Spleen (tissue), 11 donors: ENCODE results near the gene PIK3C3. TPM values are rescaled to one million over a fixed set of nuclear protein-coding genes. Genes with fewer than 3 reads are reported as not detected.

Source experiments
- DNase-seq: peaks from one replicate; pipeline ENCODE4 v3.0.0-alpha.2; 2020
- H3K27ac ChIP-seq, 8 donors: fragments of 200-600 bp; sonication (generic) in 7 of 8; 1 replicate in 4 of 8; 2 replicates in 4 of 8; pipeline versions ENCODE4 v1.5.0 to v1.8.0; 2016 to 2021; ENCODE audit warnings: inconsistent platforms in 4 of 8, mild to moderate bottlenecking in 4 of 8, moderate library complexity in 1 of 8
- H3K27me3 ChIP-seq, 7 donors: fragments of 200-600 bp; sonication (generic) in 6 of 7; replicated peaks in 1 of 7; 1 replicate in 4 of 7; 2 replicates in 3 of 7; pipeline versions ENCODE4 v1.5.0 to v1.8.0; 2016 to 2021; ENCODE audit warnings: inconsistent platforms in 3 of 7, mild to moderate bottlenecking in 1 of 7
- H3K36me3 ChIP-seq, 6 donors: fragments of 200-600 bp; sonication (generic) in 5 of 6; 1 replicate in 4 of 6; 2 replicates in 2 of 6; pipeline versions ENCODE4 v1.5.0 to v1.8.0; 2016 to 2021; ENCODE audit warnings: inconsistent platforms in 2 of 6
- H3K4me1 ChIP-seq, 6 donors: fragments of 200-600 bp; sonication (generic) in 5 of 6; 1 replicate in 3 of 6; 2 replicates in 3 of 6; pipeline versions ENCODE4 v1.5.0 to v1.8.0; 2016 to 2021; ENCODE audit warnings: inconsistent platforms in 3 of 6
- H3K4me3 ChIP-seq, 8 donors: fragments of 200-600 bp; sonication (generic) in 7 of 8; 1 replicate in 4 of 8; 2 replicates in 4 of 8; pipeline versions ENCODE4 v1.5.0 to v1.8.0; 2016 to 2021; ENCODE audit warnings: inconsistent platforms in 4 of 8, mild to moderate bottlenecking in 4 of 8, moderate library complexity in 2 of 8
- H3K9me3 ChIP-seq, 8 donors: fragments of 200-600 bp; sonication (generic) in 7 of 8; 1 replicate in 4 of 8; 2 replicates in 4 of 8; pipeline versions ENCODE4 v1.5.0 to v1.8.0; 2016 to 2021; ENCODE audit warnings: inconsistent platforms in 4 of 8
- POLR2A ChIP-seq, 3 donors: fragments of 450-650 bp; IDR thresholded peaks; one replicate each; pipeline ENCODE4 v1.5.1; 2017; ENCODE audit warnings: antibody characterized with exemption in 3 of 3, mild to moderate bottlenecking in 1 of 3
- POLR2AphosphoS5 ChIP-seq, 3 donors: sonication (generic); formaldehyde crosslinking; IDR thresholded peaks; one replicate each; pipeline ENCODE4 v1.5.1; 2017; ENCODE audit warnings: antibody characterized with exemption in 3 of 3
- WGBS, 5 donors: extraction: QIAGEN DNeasy Blood & Tissue Kit in 3 of 5; methylation state at CpG; one replicate each; pipeline versions ENCODE4 v1.1.5 to v1.1.7; 2013 to 2018; 5-methylcytosine and 5-hydroxymethylcytosine counted together
- intact Hi-C: fragments of 100-400 bp; cut with DNase I; formaldehyde crosslinking; loops from one replicate; pipeline ENCODE4 v1.15.0; 2023; ENCODE audit warnings: low total_unique reads
- polyA plus RNA-seq, 3 donors: library from polyadenylated mRNA; stranded (reverse); fragments of 200-250 nt; gene quantifications; one replicate each; pipeline ENCODE4 v1.2.1, GENCODE V29; 2013
- total RNA-seq, 7 donors: library from RNA; depleted of rRNA in 3 of 7; stranded (reverse); fragments of >200 nt in 3 of 7; fragmentation: NEBNext Ultra II Directional in 4 of 7; extraction: Animal tissue kit (Norgen Biotek cat#: 25700) in 4 of 7; gene quantifications; one replicate each; pipeline versions ENCODE4 v1.1.0 to v1.2.1, GENCODE V29; 2016 to 2021
- TF ChIP-seq, protein P1 (sequence below), 11 experiments: fragments of 200-600 bp in 7 of 11; fragments of 450-650 bp in 4 of 11; sonication (generic) in 4 of 11; IDR thresholded peaks in 8 of 11; conservative IDR thresholded peaks in 3 of 11; 1 replicate in 7 of 11; 2 replicates in 4 of 11; pipeline versions ENCODE4 v1.4.0 to v1.8.0; 2016 to 2021; ENCODE audit warnings: antibody characterized with exemption in 11 of 11, inconsistent platforms in 4 of 11, mild to moderate bottlenecking in 1 of 11
- donor health status: healthy with polysubstance abuse.
- donor health status: DM: no; HTN: no; CAD: no; lungs with moderate emphysema.
- donor health status: DM: no; HTN: no; CAD: no.
- donor health status: Bipolar disorder and iron deficiency.
- donor health status: healthy.
- donor health status: DM: no; HTN: no; CAD: no.
- donor health status: DM: yes; HTN: yes; CAD: no.

The PIK3C3 gene
- total and polyA plus RNA-seq, 10 donors: 22.8 to 77.3 (median 62.2) TPM

DNA sequence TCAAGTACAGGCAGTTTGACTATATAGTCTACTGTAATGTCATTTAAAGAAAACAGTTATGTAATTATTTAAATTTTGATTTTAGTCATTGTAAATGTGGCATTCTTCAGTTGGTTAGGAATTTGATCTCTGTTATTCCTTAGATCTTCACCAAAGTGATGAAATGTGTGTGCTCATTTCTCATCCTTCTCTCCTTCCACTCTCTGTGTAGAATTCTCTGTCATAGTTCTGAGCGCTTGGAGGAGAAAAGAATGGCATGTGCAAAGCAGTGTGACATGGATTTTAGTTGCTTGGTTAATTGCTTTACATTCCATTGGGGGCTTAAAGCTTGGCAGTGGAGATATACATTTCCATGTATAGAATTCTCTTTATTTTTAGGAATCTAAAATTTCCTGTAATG is 14.8 kb downstream of the PIK3C3 start:
- H3K36me3 ChIP-seq: peaks cover 0 to 83% (median 40%) of the 10 kb centered on the region in 6 donors
- H3K4me1 ChIP-seq: peaks cover 0 to 44% (median 19%) of the 10 kb centered on the region in 6 donors
- H3K9me3 ChIP-seq: no peaks in the 10 kb centered on the region
- H3K27ac ChIP-seq: no peak overlapping the region
- no peak overlapping the region for H3K4me3 ChIP-seq
- intact Hi-C loops: no loop called here
- no peaks in the 10 kb centered on the region for H3K27me3 ChIP-seq
- TF ChIP-seq, protein P1, sequence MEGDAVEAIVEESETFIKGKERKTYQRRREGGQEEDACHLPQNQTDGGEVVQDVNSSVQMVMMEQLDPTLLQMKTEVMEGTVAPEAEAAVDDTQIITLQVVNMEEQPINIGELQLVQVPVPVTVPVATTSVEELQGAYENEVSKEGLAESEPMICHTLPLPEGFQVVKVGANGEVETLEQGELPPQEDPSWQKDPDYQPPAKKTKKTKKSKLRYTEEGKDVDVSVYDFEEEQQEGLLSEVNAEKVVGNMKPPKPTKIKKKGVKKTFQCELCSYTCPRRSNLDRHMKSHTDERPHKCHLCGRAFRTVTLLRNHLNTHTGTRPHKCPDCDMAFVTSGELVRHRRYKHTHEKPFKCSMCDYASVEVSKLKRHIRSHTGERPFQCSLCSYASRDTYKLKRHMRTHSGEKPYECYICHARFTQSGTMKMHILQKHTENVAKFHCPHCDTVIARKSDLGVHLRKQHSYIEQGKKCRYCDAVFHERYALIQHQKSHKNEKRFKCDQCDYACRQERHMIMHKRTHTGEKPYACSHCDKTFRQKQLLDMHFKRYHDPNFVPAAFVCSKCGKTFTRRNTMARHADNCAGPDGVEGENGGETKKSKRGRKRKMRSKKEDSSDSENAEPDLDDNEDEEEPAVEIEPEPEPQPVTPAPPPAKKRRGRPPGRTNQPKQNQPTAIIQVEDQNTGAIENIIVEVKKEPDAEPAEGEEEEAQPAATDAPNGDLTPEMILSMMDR (IDR thresholded peaks at IDR 0.05 in 8 of 11, conservative IDR thresholded peaks at IDR 0.05 in 3 of 11): no peak
- TF ChIP-seq POLR2A (IDR thresholded peaks at IDR 0.05): no peak
- no peak for TF ChIP-seq POLR2AphosphoS5 (IDR thresholded peaks at IDR 0.05)
- WGBS, 5 donors: 94 to 100% (median 98%) methylated on average over 1 of the region's 1 CpG
- no peak for DNase-seq

GRCh38 chr18:41972067-41972925 is 17.3 kb downstream of the PIK3C3 start:
- DNase-seq: no peak
- intact Hi-C loops: no loop called here
- H3K4me3 ChIP-seq: no peak overlapping the region
- TF ChIP-seq POLR2A (IDR thresholded peaks at IDR 0.05): no peak
- TF ChIP-seq POLR2AphosphoS5 (IDR thresholded peaks at IDR 0.05): no peak
- TF ChIP-seq, protein P1 (IDR thresholded peaks at IDR 0.05 in 8 of 11, conservative IDR thresholded peaks at IDR 0.05 in 3 of 11): no peak
- WGBS, 5 donors: 36 to 51% (median 45%) methylated on average over 3 of the region's 3 CpGs
- no peaks in the 10 kb centered on the region for H3K9me3 ChIP-seq
- no peaks in the 10 kb centered on the region for H3K27me3 ChIP-seq
- peaks cover 0 to 35% (median 15%) of the 10 kb centered on the region in 6 donors for H3K4me1 ChIP-seq
- H3K27ac ChIP-seq: no peak overlapping the region
- peaks cover 0 to 83% (median 32%) of the 10 kb centered on the region in 6 donors for H3K36me3 ChIP-seq

DNA sequence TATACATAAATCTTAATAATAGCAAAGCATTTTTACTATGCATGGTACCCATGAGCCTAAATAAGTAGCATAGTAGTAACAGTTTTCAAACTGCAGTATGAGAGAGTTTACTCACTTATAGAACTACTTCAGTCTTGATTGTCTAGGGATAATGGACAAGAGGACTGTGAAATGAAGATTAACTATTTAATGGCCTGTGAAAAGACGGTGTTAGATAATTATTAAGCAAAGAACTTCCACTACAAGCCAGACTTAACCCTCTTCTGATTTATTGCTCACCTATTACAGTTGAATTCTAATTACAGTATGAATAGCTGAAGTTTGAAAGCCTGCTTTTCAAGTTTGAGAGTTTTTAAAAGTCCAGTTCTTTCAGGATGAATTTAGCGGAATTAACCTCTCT is 18.9 kb downstream of the PIK3C3 start:
- Histone ChIP-seq H3K27ac (no peak overlapping the region), H3K27me3 (no peaks in the 10 kb centered on the region), H3K4me1 (peaks cover 0 to 29% (median 15%) of the 10 kb centered on the region in 6 donors), H3K4me3 (no peak overlapping the region), H3K9me3 (no peaks in the 10 kb centered on the region), H3K36me3 (peaks cover 0 to 80% (median 25%) of the 10 kb centered on the region in 6 donors)
- TF ChIP-seq POLR2AphosphoS5 (IDR thresholded peaks at IDR 0.05): no peak
- TF ChIP-seq, protein P1 (IDR thresholded peaks at IDR 0.05 in 8 of 11, conservative IDR thresholded peaks at IDR 0.05 in 3 of 11): no peak
- TF ChIP-seq POLR2A (IDR thresholded peaks at IDR 0.05): no peak
- intact Hi-C loops: no loop called here
- no peak for DNase-seq
- WGBS, 5 donors: 85 to 92% (median 89%) methylated on average over 2 of the region's 2 CpGs

- TF ChIP-seq POLR2AphosphoS5 (IDR thresholded peaks at IDR 0.05) (no peak), POLR2A (IDR thresholded peaks at IDR 0.05) (no peak)
- TF ChIP-seq, protein P1 (IDR thresholded peaks at IDR 0.05 in 8 of 11, conservative IDR thresholded peaks at IDR 0.05 in 3 of 11): no peak
- Histone ChIP-seq H3K9me3 (no peaks in the 10 kb centered on the region), H3K27ac (no peak overlapping the region), H3K4me1 (peaks cover 0 to 29% (median 15%) of the 10 kb centered on the region in 6 donors), H3K27me3 (no peaks in the 10 kb centered on the region), H3K4me3 (no peak overlapping the region), H3K36me3 (peaks cover 0 to 73% (median 25%) of the 10 kb centered on the region in 6 donors)
- no peak for DNase-seq
- WGBS, 5 donors: 50 to 74% (median 60%) methylated on average over 1 of the region's 1 CpG
- intact Hi-C loops: no loop called here
These were observed 19.8 kb downstream of the PIK3C3 start for GRCh38 chr18:41974796-41975201.
